Stimulated activated CD4-positive, alpha-beta T cell treated with anti-CD3 and anti-CD28 coated beads, Interleukin-15, amount 100 ng/mL, for 48 hours (primary cell): Measurements from ENCODE around the gene NDUFA12.
"Not testable (repeated sequence)": the region's sequence is repeated elsewhere in the genome, so short reads cannot be mapped to it uniquely, and the experiment has no call there.

ENCODE experiments used
- DNase-seq, 2 donors: peaks; one replicate each; pipeline ENCODE4 v3.0.0-alpha.2; 2020; ENCODE audit warnings: low read depth in 2 of 2

The NDUFA12 gene

DNA sequence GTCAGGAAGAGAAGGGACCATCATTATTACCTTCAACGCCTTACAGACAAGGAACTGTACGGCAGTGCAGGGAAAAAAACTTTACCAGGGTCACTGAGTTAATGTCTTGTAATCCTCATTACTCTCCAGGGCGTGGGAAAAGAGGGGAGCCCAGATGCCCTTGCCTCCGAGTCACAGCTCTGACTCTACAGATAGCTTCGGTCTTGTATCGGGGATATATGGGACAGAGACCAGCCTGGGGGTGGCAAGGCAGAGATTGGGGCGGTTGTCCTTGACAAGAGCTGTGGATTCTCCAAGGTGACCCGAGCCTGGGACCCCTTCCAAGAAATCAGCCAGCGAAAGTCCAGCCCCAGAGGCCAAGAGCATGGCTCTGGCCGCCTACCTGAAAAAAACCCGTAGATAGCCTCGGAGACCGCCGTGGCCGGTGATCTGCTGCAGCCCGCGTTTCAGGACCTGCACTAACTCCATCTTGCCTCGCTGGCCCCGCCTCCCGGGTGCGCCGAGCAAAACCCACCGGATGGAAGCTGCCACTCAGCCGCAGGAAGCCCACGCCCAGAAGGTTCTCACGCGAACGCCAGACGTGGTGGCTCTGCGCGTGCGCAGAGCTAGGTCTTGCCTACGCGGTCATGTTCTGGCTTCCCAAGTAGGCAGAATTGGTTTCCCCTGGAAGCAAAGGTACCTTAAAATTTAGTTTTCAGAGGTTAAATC lies at the start of gene NDUFA12:
Gene NDUFA12, minus strand, starts transcription at position 485 of the 708 bp plus-strand sequence. Its CDS starts 17 bp downstream, at position 468.
- DNase-seq = peak; percentile 90 to 92

DNA sequence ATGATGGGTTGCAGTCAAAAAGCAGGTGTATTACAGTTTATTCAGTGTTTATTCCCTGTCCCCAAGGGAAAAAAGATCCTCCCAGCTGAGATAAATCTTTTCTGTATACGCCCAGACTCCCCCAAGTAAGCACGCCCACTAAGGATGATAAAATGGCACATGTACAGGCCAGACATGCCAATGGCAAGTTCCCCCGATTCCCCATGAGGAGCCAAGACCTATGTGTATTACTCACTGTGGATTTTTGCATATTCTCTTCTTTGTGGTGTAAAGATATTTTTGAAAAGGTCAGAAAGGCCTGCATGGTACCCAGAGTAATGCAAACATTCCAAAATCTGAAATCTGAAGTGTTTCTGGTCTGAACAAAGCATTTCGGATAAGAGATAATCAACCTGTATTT lies 47.7 kb upstream of the NDUFA12 start:
- no peak for DNase-seq

DNA sequence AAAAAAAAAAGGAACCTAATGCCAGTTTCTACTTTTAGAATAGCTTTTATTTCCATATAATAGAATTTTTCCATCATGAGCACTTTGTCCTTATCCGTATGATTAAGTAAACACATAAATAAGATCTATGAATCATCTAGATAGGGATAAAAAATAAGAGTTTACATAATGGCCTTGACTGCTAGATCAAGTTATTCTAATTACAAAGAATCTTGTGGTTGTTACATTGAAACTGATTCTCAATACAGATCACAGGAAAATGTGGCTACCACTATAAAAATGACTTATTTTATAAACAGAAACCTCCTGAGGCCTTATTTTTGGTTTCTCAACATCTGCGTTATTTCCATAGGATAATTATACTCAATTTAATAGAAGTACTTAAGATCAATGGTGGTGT lies 34.4 kb upstream of the NDUFA12 start:
- DNase-seq = no peak

DNA sequence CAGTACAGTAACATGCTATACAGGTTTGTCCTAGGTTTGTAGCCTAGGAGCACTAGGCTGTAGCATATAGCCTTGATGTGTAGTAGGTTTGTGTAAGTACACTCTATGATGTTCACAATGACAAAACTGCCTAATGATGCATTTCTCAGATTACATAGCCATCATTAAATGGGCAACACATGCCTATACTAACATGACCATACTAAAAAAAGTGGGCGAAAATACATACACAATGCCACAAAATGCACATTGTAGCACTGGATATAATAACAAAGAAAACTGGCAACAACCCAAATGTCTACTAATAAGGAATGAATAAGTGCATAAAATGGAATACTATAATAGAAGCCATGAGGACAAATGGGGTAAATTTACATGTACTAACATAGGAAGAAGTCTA lies 31.3 kb upstream of the NDUFA12 start:
- no peak for DNase-seq

DNA sequence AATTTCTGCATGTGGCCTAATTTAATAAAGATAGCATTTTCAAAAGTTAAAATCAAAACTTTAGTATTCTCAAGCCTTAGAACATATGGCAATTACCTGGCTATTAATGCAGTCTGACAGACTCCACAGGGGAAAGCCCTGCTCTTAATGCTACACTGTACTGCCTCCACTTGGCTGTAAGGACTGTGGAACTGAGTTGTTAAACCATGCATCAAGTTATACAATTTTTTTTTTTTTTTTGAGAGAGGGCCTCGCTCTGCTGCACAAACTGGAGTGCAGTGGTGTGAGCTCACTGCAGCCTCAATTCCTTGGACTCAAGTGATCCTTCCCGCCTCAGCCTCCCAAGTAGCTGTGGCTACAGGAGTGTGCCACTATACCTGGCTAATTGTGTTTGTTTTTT lies 19.0 kb upstream of the NDUFA12 start:
- DNase-seq = no peak

DNA sequence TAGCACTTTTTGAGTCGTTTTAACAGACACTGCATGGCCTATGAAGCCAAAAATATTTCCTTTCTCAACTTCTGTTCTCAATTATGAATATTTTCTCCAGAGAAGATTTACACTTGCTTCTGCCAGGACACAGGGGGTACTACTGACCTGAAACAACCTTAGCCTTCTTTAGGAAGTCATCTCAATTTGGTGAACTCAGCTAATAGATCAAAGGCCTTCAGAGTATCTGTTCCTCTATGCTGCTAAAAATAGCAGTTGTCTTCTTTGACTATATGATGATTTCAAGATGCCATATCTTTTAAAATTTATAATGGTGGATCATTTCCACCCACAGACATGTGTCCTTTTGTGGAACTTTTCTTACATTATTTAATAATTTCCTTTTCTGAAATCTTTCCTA lies 14.0 kb upstream of the NDUFA12 start:
- DNase-seq = no peak

DNA sequence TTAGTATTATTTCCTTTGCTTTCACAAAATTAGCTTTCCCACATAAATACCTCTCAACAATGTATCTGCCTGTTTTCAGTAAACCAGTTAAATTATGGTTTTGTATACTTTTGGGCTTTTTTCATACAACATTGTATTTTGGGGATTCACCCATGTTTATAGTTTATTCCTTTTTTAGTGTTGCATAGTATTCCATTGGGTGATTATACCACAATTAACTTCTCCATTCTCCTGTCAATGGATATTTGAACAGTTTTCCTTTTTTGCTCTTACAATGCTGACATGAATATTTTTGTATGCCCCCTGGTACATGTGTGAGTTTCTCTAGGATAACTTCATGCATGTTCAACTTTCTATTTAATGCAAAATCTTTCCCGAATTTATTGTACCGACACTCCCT lies 12.6 kb upstream of the NDUFA12 start:
- no peak for DNase-seq

DNA sequence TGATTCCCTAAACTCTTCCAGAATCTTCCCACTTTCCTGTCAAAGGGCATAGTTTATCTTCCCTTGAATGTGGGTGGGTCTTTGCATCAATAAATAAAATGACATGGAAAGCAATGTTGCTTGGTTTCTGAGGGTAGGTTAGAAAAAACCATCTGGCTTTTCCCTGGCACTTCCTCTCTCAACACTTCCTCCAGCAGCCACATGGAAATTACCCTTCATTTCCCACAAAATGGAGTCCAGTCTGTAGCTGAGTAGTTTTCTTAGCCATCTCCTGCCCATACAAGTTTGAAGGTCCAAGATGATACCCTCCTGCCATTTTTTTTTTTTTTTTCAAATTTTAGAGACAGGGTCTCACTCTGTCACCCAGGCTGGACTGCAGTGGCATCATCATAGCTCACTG lies 11.1 kb upstream of the NDUFA12 start:
- no peak for DNase-seq

DNA sequence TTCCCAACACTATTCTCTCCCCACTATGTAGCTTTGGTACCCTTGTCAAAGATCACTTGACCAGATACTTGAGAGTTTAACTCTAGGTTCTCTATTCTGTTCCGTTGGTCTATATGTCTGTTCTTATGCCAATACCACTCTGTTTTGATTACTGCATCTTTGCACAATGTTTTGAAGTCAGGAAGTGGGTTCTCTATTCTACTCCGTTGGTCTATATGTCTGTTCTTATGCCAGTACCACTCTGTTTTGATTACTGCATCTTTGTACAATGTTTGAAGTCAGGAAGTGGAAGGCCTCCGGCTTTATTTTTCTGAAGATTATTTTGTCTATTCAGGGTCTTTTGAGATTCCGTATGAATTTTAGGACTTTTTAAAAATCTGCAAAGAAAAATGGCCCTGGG lies 2.7 kb upstream of the NDUFA12 start:
- no peak for DNase-seq

DNA sequence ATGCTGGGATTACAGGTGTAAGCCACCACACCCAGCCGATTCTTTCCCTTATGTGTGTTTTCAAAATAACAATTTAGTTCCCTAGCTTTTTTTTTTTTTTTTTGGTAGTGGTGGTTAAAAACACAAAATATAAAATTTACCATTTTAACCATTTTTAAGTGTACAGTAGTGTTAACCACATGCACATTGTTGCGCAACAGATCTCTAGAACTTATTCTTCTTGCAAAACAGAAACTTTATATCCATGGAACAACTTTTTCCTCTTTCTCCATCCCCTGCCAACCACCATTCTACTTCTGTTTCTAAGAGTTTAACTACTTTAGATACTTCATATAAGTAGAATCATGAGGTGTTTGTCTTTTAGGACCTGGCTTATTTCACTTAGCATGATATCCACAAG lies 1.1 kb upstream of the NDUFA12 start:
- DNase-seq = no peak

DNA sequence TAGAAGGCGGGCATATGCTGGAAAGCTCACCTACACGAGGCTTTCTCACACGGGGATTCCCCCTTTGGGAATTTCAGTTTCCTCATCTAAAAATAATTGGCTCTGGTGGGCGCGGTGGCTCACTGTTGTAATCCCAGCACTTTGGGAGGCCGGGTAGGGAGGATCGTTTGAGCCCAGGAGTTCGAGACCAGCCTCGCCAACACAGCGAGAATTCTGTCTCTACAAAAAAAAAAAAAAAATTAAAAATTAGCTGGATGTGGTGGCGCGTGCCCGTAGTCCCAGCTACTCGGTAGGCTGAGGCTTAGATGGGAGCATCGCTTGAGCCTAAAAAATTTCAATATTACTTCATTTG lies 400 bp upstream of the NDUFA12 start:
- DNase-seq = no peak

DNA sequence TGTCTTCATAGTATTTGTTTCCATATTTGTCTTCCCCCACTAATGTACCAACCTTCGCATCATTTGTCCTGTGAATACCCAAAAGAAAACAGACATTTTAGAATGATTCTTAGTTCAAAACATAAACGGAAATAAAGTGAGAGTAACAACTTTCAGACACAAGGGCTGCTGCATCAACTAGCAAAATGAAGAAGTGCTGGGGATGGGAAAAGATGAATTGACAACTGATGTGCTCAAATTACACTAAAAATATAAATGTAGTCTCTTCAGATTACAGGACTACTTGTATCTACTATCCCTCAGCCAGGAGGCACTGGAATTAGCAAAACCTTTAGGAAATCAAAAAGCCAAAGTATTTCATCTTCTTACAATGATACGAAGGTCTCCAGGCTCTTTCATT lies 743 bp downstream of the NDUFA12 start:
- no peak for DNase-seq

DNA sequence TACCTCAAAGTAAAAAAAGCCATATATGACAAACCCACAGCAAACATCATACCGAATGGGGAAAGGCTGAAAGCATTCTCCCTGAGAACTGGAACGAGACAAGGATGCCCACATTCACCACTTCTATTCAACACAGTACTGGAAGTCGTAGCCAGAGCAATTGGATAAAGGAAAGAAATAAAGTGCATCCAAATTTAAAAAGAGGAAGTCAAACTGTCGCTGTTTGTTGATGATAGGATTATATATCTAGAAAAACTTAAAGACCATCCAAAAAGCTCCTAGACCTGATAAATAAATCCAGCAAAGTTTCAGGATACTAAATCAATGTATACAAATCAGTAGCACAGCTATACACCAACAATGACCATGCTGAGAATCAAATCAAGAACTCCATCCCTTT lies 5.2 kb downstream of the NDUFA12 start:
- no peak for DNase-seq

DNA sequence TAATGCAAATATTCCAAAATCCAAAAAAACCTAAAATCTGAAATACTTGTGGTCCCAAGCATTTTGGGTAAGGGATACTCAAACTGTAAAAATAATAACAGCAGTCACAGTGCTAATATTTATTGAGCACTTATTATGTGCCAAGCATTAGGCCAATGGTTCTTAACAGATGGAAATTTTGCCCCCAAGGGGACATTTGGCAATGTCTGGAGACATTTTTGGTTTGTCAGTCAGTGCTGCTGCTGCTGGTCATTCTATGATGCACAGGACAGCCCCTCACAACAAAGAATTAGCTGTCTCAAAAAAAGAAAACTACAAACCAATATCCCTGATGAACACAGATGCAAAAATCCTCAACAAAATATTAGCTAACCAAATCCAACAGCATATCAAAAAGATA lies 5.8 kb downstream of the NDUFA12 start:
- no peak for DNase-seq

DNA sequence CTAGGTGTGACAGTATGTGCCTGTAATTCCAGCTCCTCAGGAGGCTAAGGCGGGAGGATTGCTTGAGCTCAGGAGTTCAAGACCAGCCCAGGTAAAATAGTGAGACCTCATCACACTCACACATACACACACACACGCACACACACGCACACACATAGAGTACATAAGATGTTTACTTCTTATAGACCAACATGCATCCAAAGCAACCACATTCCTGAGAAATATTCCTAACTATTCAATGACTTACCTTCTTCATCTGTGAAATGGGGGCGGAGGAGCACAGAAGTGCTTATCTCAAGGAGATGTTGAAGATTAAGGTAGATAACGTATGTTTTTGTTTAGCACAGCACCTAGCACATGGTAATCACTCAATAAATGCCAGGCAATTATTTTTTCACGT lies 6.4 kb downstream of the NDUFA12 start:
- DNase-seq = no peak

DNA sequence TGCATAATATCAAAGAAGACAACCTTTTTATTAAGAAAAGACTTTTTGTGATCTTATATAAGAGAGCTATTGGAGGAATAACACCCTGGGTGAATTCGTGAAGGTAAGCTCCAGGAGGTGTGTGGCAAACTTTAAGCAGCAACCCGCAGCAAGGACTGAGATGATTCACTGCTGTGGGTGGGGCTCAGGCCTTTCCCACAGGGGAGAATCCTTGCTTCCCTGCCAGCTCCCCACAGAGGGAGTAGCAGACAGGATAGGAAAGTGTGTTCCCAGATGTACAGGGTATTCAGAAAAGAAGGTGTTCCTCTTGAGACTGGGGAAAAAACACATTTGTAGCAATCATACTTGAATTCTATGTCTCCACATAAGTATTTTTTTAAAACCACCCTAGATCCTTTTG lies 9.2 kb downstream of the NDUFA12 start:
- DNase-seq = no peak

DNA sequence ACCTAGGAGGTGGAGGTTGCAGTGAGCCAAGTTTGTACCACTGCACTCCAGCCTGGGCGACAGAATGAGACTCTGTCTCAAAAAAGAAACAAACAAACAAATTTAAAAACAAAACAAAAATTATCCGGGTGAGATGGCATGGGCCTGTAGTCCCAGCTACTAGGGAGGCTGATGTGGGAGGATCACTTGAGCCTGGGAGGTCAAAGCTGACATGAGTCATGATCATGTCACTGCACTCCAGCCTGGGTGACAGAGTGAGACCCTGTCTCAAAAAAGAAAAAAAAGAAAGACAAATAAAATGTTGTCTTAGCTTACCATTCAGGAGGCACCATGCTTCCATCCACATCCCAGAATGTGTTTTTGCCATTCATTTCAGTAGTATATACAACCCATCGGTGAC lies 9.6 kb downstream of the NDUFA12 start:
- DNase-seq = not testable (repeated sequence)

DNA sequence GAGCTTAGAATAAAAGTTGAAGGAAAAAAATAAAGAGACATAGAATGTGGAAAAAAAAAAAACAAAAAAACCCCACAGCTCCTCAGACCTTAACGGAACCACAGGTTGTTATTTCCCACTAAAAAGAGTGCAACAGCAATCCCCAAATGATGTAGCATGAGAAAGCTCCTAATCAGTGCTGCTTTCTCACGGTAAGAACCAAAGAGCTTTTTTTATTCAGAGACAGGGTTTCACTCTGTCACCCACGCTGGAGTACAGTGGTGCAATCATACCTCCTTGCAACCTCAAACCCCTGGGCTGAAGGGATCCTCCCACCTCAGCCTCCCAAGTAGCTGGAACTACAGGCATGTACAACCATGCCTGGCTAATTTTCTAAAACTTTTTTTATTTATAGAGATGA lies 13.3 kb downstream of the NDUFA12 start:
- DNase-seq = no peak

DNA sequence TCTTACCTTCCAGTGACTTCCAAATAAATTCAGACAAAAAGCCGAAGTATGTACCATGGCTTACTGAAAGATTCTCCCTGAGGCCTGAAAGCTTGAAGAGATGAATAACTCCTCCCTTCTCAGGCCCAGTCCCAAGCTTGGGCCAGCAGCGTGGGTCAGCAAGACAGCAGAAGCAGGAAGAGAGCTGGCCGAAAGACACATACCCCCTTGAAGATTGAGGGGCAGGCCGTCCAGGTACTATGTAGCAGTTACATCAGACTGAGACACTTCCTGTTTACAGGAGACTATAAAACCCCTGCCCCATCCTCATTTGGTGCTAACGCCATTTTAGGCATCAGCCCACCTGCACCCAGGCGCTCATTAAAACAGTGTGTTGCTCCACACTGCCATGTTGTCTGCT lies 15.0 kb downstream of the NDUFA12 start:
- no peak for DNase-seq

DNA sequence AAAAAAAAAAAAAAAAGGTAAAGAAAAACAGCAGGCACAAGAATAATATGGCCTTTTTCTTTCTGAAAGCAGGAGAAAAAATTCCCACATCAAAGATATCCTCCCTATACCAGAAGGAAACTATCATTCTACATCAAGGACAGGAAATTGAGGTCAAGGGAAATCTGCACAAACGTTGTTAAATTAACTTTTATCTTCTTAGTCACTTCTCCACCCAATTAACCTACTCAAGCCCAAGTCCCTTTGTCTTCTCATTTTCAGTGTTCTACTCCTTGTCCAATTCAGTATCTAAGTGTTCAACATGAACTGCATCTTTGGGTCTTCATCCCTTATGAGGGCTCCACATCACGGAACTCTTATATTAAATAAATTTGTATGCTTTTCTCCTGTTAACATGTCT lies 15.7 kb downstream of the NDUFA12 start:
- no peak for DNase-seq

DNA sequence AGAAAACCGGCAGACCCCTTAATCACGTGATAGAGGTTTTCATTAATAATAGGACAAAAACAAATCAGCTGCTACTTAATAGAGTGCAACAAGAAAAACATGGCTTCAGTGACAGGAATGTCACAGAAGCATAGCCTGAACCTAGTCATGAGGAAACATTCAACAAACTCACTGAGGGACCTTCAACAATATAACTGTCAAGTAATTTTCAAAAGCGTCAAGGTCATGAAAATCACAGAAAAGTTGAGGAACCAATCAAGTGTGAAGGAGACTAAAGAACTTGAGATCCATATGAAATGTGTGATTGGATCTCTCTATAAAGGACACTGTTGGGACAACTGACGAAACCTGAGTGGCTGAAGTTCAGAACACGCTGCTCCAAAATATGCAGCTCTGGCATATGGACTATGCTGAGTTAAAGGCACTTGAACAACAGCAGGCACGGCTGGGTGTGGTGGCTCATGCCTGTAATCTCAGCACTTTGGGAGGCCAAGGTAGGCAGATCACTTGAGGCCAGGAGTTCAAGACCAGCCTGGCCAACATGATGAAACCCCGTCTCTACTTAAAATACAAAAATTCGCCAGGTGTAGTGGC lies 16.3 kb downstream of the NDUFA12 start:
- no peak for DNase-seq

DNA sequence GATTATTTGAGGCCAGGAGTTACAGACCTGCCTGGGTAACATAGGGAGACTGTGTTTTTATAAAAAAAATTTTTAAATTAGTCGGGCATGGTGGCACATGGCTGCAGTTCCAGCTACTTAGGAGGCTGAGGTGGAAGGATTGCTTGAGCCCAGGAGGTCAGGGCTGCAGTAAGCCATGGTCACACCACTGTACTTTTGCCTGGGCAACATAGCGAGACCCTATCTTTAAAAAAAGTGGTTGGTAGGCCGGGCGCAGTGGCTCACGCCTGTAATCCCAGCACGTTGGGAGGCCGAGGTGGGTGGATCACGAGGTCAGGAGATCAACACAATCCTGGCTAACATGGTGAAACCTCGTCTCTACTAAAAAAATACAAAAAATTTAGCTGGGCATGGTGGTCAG lies 18.4 kb downstream of the NDUFA12 start:
- DNase-seq = not testable (repeated sequence)

DNA sequence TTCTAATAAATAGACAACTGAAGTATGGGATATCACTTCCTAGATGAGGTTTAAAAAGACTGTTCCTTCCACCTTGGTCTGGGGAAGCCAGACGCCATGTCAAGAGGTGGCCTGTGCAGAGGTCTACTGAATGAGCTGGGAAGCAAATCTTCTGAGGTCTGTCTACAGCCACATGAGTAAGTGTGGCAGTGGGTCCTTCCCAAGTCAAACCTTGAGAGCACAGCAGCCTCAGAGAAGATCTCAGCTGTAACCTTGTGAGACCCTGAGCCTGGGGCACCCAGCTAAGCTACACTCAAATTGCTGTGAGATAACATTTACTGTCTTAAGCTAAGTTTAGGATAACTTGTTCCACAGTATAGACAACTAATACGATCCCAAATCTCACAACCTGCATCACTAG lies 20.2 kb downstream of the NDUFA12 start:
- no peak for DNase-seq

DNA sequence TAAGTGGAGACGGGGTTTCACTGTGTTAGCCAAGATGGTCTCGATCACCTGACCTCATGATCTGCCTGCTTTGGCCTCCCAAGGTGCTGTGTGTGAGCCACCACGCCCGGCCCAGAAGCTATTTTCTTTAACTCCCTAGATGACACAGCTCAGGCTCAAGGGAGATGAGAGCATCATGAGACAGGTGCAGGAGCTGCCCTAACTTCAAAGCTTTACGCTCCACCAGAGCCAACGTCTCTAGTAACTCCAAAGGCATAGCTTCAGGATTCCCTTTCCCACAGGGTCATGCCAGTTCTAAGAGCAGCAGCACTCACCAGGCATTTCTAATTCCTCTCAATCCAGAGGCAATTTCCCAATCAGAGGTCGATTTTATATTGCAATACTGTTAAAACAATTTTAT lies 21.0 kb downstream of the NDUFA12 start:
- no peak for DNase-seq
